ENCODE measurements around the gene CAPN2.

The CAPN2 gene

GRCh38 chr1:223725578-223725977 is 13.2 kb downstream of the CAPN2 start:
- no peak overlapping the region for H3K27ac ChIP-seq (replicated peaks; ENCODE audit: low read length)
- H3K4me1 ChIP-seq (ENCODE audit: control insufficient read depth in 2 of 2, insufficient read depth in 1 of 2, low read depth in 1 of 2, low read length in 2 of 2): peaks cover 15 to 16% of the 10 kb centered on the region in 2 donors
- WGBS, 2 donors (ENCODE audit: extremely low coverage in 2 of 2, insufficient read length in 2 of 2, insufficient replicate concordance in 1 of 2): no CpG with 5 or more reads among the region's 8 CpGs

GRCh38 chr1:223726380-223727001 is 14.2 kb downstream of the CAPN2 start:
- Histone ChIP-seq H3K4me2 (ENCODE audit: insufficient read depth, low read length, poor library complexity, severe bottlenecking) (no peak overlapping the region), H3K27ac (replicated peaks; ENCODE audit: low read length) (peak overlapping the region; percentile 40), H3K27me3 (ENCODE audit: control insufficient read depth in 3 of 3, insufficient read depth in 3 of 3, low read depth in 1 of 3, low read length in 3 of 3) (no peaks in the 10 kb centered on the region), H2BK15ac (ENCODE audit: low read length) (no peak overlapping the region), H2AK5ac (ENCODE audit: low read depth, low read length) (peak overlapping the region; percentile 1), H3K36me3 (replicated peaks in 1 of 2; ENCODE audit: control insufficient read depth in 2 of 2, insufficient read depth in 2 of 2, low read length in 2 of 2) (peaks cover 4 to 75% of the 10 kb centered on the region in 2 donors), H4K91ac (ENCODE audit: low read depth, low read length, poor library complexity) (no peak overlapping the region), H3K23ac (ENCODE audit: low read depth, low read length, poor library complexity) (no peak overlapping the region), H4K8ac (ENCODE audit: low read depth, low read length) (no peak overlapping the region), H2BK5ac (ENCODE audit: low read length) (no peak overlapping the region), H3K4me3 (ENCODE audit: low read length in 2 of 2) (no peak overlapping the region), H3K4me1 (ENCODE audit: control insufficient read depth in 2 of 2, insufficient read depth in 1 of 2, low read depth in 1 of 2, low read length in 2 of 2) (peaks cover 15 to 18% of the 10 kb centered on the region in 2 donors), H3K9me3 (replicated peaks in 1 of 2; ENCODE audit: control insufficient read depth in 2 of 2, insufficient read depth in 1 of 2, low read depth in 1 of 2, low read length in 2 of 2) (no peaks in the 10 kb centered on the region), H3K18ac (ENCODE audit: low read length) (peak overlapping the region; percentile 88), H2AFZ (ENCODE audit: low read length) (peak overlapping the region; percentile 69), H3K9ac (ENCODE audit: low read depth, low read length, poor library complexity) (peak overlapping the region; percentile 71), H3K79me1 (ENCODE audit: low read depth, low read length) (no peaks in the 10 kb centered on the region), H2BK120ac (ENCODE audit: low read depth, low read length) (no peak overlapping the region), H2BK12ac (ENCODE audit: low read length) (no peak overlapping the region), H3K14ac (ENCODE audit: low read length) (no peak overlapping the region), H3K4ac (ENCODE audit: low read length) (no peak overlapping the region)
- DNase-seq (ENCODE audit: low spot score): no peak
- no CpG with 5 or more reads among the region's 9 CpGs for WGBS, 2 donors (ENCODE audit: extremely low coverage in 2 of 2, insufficient read length in 2 of 2, insufficient replicate concordance in 1 of 2)

More at GRCh38 chr1:223725578-223725977, 13.2 kb downstream of the CAPN2 start:
- no peak overlapping the region for H3K4me3 ChIP-seq (ENCODE audit: low read length in 2 of 2)
- no peak overlapping the region for H3K4ac ChIP-seq (ENCODE audit: low read length)
- no peak overlapping the region for H3K4me2 ChIP-seq (ENCODE audit: insufficient read depth, low read length, poor library complexity, severe bottlenecking)
- no peak overlapping the region for H4K8ac ChIP-seq (ENCODE audit: low read depth, low read length)
- peaks cover 10 to 76% of the 10 kb centered on the region in 2 donors for H3K36me3 ChIP-seq (replicated peaks in 1 of 2; ENCODE audit: control insufficient read depth in 2 of 2, insufficient read depth in 2 of 2, low read length in 2 of 2)
- H2BK12ac ChIP-seq (ENCODE audit: low read length): no peak overlapping the region
- H2AFZ ChIP-seq (ENCODE audit: low read length): no peak overlapping the region
- no peak overlapping the region for H2BK5ac ChIP-seq (ENCODE audit: low read length)
- no peak overlapping the region for H3K18ac ChIP-seq (ENCODE audit: low read length)
- H3K79me1 ChIP-seq (ENCODE audit: low read depth, low read length): no peaks in the 10 kb centered on the region
- no peaks in the 10 kb centered on the region for H3K9me3 ChIP-seq (replicated peaks in 1 of 2; ENCODE audit: control insufficient read depth in 2 of 2, insufficient read depth in 1 of 2, low read depth in 1 of 2, low read length in 2 of 2)
- H2BK15ac ChIP-seq (ENCODE audit: low read length): no peak overlapping the region
- H3K27me3 ChIP-seq (ENCODE audit: control insufficient read depth in 3 of 3, insufficient read depth in 3 of 3, low read depth in 1 of 3, low read length in 3 of 3): no peaks in the 10 kb centered on the region
- H3K9ac ChIP-seq (ENCODE audit: low read depth, low read length, poor library complexity): peak overlapping the region; percentile 24
- no peak overlapping the region for H2BK120ac ChIP-seq (ENCODE audit: low read depth, low read length)
- H3K23ac ChIP-seq (ENCODE audit: low read depth, low read length, poor library complexity): no peak overlapping the region
- no peak overlapping the region for H3K14ac ChIP-seq (ENCODE audit: low read length)
- H2AK5ac ChIP-seq (ENCODE audit: low read depth, low read length): no peak overlapping the region
- no peak for DNase-seq (ENCODE audit: low spot score)
- H4K91ac ChIP-seq (ENCODE audit: low read depth, low read length, poor library complexity): no peak overlapping the region

DNA sequence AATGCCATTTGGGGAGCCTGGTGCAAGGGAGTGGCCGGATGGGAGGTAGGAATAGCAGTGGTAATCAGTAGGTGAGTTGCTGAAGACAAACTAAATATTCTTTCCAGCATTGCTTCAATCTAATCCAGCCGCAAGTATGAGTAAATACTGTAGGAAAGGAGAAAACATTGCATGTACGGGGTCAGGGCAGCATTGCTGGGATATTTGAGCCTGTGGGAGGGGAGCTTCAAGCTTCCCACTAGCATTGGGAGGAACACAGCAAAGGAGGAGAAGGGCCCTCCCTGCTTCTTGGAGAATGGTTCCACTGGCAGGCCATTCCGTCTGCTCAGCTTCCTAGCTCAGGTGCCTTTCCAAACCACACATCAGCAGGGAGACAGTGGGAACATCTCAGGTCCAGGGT is 15.2 kb downstream of the CAPN2 start:
- no peak overlapping the region for H2BK120ac ChIP-seq (ENCODE audit: low read depth, low read length)
- peak overlapping the region; percentile 12 for H2AK5ac ChIP-seq (ENCODE audit: low read depth, low read length)
- H3K27ac ChIP-seq (replicated peaks; ENCODE audit: low read length): no peak overlapping the region
- H2BK12ac ChIP-seq (ENCODE audit: low read length): peak overlapping the region; percentile 64
- DNase-seq (ENCODE audit: low spot score): no peak
- no peak overlapping the region for H2BK15ac ChIP-seq (ENCODE audit: low read length)
- no peaks in the 10 kb centered on the region for H3K27me3 ChIP-seq (ENCODE audit: control insufficient read depth in 3 of 3, insufficient read depth in 3 of 3, low read depth in 1 of 3, low read length in 3 of 3)
- no peak overlapping the region for H3K4ac ChIP-seq (ENCODE audit: low read length)
- H3K36me3 ChIP-seq (replicated peaks in 1 of 2; ENCODE audit: control insufficient read depth in 2 of 2, insufficient read depth in 2 of 2, low read length in 2 of 2): peaks cover 5 to 70% of the 10 kb centered on the region in 2 donors
- no peaks in the 10 kb centered on the region for H3K9me3 ChIP-seq (replicated peaks in 1 of 2; ENCODE audit: control insufficient read depth in 2 of 2, insufficient read depth in 1 of 2, low read depth in 1 of 2, low read length in 2 of 2)
- peak overlapping the region; percentile 68 for H3K18ac ChIP-seq (ENCODE audit: low read length)
- H3K14ac ChIP-seq (ENCODE audit: low read length): no peak overlapping the region
- H3K4me1 ChIP-seq (ENCODE audit: control insufficient read depth in 2 of 2, insufficient read depth in 1 of 2, low read depth in 1 of 2, low read length in 2 of 2): peaks cover 15 to 18% of the 10 kb centered on the region in 2 donors
- no peak overlapping the region for H2BK5ac ChIP-seq (ENCODE audit: low read length)
- H3K9ac ChIP-seq (ENCODE audit: low read depth, low read length, poor library complexity): no peak overlapping the region
- no CpG with 5 or more reads among the region's 4 CpGs for WGBS, 2 donors (ENCODE audit: extremely low coverage in 2 of 2, insufficient read length in 2 of 2, insufficient replicate concordance in 1 of 2)
- H3K4me2 ChIP-seq (ENCODE audit: insufficient read depth, low read length, poor library complexity, severe bottlenecking): no peak overlapping the region
- no peak overlapping the region for H4K91ac ChIP-seq (ENCODE audit: low read depth, low read length, poor library complexity)
- no peak overlapping the region for H4K8ac ChIP-seq (ENCODE audit: low read depth, low read length)
- H3K23ac ChIP-seq (ENCODE audit: low read depth, low read length, poor library complexity): no peak overlapping the region
- H3K4me3 ChIP-seq (ENCODE audit: low read length in 2 of 2): no peak overlapping the region
- no peak overlapping the region for H2AFZ ChIP-seq (ENCODE audit: low read length)
- no peaks in the 10 kb centered on the region for H3K79me1 ChIP-seq (ENCODE audit: low read depth, low read length)

GRCh38 chr1:223729906-223730305 is 17.6 kb downstream of the CAPN2 start:
- Histone ChIP-seq H3K27ac (replicated peaks; ENCODE audit: low read length) (no peak overlapping the region), H4K91ac (ENCODE audit: low read depth, low read length, poor library complexity) (no peak overlapping the region), H3K9me3 (replicated peaks in 1 of 2; ENCODE audit: control insufficient read depth in 2 of 2, insufficient read depth in 1 of 2, low read depth in 1 of 2, low read length in 2 of 2) (no peaks in the 10 kb centered on the region), H3K14ac (ENCODE audit: low read length) (no peak overlapping the region), H2AFZ (ENCODE audit: low read length) (no peak overlapping the region), H3K18ac (ENCODE audit: low read length) (no peak overlapping the region), H2BK120ac (ENCODE audit: low read depth, low read length) (no peak overlapping the region), H3K36me3 (replicated peaks in 1 of 2; ENCODE audit: control insufficient read depth in 2 of 2, insufficient read depth in 2 of 2, low read length in 2 of 2) (peaks cover 5 to 52% of the 10 kb centered on the region in 2 donors), H3K4me3 (ENCODE audit: low read length in 2 of 2) (no peak overlapping the region), H3K4me1 (ENCODE audit: control insufficient read depth in 2 of 2, insufficient read depth in 1 of 2, low read depth in 1 of 2, low read length in 2 of 2) (peaks cover 15 to 28% of the 10 kb centered on the region in 2 donors), H3K27me3 (ENCODE audit: control insufficient read depth in 3 of 3, insufficient read depth in 3 of 3, low read depth in 1 of 3, low read length in 3 of 3) (no peaks in the 10 kb centered on the region), H3K4me2 (ENCODE audit: insufficient read depth, low read length, poor library complexity, severe bottlenecking) (no peak overlapping the region), H3K9ac (ENCODE audit: low read depth, low read length, poor library complexity) (no peak overlapping the region), H3K4ac (ENCODE audit: low read length) (no peak overlapping the region), H2BK12ac (ENCODE audit: low read length) (no peak overlapping the region), H2BK15ac (ENCODE audit: low read length) (no peak overlapping the region), H2BK5ac (ENCODE audit: low read length) (no peak overlapping the region), H3K79me1 (ENCODE audit: low read depth, low read length) (no peaks in the 10 kb centered on the region), H3K23ac (ENCODE audit: low read depth, low read length, poor library complexity) (no peak overlapping the region), H4K8ac (ENCODE audit: low read depth, low read length) (no peak overlapping the region), H2AK5ac (ENCODE audit: low read depth, low read length) (no peak overlapping the region)
- DNase-seq (ENCODE audit: low spot score): no peak
- WGBS, 2 donors (ENCODE audit: extremely low coverage in 2 of 2, insufficient read length in 2 of 2, insufficient replicate concordance in 1 of 2): no CpG with 5 or more reads among the region's 4 CpGs

Data from neuronal stem cell (in vitro differentiated cells).